NCI-H146 (cell line): ENCODE data around the gene CC2D1A.
"Not testable (repeated sequence)": the region's sequence is repeated elsewhere in the genome, so short reads cannot be mapped to it uniquely, and the experiment has no call there.

Source experiments
- DNase-seq: peaks from one replicate; lab custom pipeline; 2025; lab: John Stamatoyannopoulos, UW

The CC2D1A gene

GRCh38 chr19:13962699-13963602 lies 57.0 kb downstream of the CC2D1A start:
- no peak for DNase-seq

DNA sequence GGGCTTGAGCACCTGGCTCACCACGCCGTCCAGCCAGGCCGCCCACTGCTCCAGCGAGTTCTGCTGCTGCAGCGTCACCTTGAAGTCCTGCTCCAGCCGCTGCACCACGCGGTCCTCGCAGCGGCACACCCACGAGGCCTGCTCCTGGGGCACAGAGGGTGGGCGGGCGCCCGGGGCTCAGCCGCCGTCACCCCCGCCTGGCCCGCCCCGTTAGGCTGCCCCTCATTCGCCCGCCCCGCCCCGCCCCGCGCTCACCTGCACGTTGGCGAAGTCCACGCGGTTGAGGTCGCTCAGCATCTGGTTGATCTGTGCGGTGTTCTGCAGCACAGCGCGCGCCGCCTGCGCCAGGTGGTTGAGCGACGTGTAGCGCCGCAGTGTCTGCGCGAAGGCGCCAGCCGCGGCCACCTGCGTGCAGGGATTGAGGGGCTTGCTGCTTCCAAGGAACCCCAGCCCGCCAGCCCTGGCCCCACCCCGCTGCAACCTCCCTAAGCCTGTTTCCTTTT lies 57.7 kb downstream of the CC2D1A start:
- DNase-seq = no peak

DNA sequence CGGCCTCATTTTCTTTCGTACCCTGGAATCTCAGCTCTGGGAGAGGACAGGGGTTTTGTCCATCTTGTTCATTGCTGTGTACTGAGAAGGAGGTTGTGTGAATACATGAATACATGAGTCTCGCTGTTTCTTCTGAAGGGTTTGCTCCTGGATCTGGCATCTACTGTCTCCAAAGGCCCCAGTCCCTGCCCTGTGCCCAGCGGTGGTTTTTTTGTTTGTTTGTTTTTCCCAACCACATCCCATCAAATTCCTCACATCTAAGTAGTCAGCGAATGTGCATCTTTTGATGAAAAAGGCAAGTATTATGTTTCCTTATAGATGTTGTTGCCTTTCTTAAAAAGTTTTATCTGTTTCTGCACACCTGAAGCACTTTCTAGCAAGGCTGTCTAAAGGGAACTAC lies 58.8 kb downstream of the CC2D1A start:
- no peak for DNase-seq

GRCh38 chr19:13965377-13965896 lies 59.4 kb downstream of the CC2D1A start:
- no peak for DNase-seq

- DNase-seq = no peak
Measured at GRCh38 chr19:13965926-13966683, 60.1 kb downstream of the CC2D1A start.

DNA sequence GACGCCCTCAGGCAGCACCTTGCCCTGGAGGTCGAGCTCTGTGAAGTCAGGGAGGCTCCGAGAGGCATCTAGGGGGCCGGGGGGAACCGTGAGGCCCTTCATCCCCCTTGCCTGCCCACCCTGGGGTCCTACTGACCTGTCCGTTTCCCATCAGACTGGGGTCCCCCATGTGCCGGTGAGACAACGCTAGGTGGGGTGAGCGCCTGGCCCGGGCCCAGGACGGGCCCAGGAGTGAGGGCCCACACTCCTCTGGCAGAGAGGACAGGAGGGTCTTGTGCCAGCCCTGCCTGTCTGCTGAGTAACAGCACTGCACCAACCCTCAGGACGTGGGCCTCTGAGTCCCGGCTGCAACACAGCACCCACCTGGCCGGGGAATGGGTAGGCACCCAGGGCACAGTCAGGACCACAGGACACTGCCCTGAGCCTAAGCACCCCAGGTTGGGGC lies 60.7 kb downstream of the CC2D1A start:
- no peak for DNase-seq

DNA sequence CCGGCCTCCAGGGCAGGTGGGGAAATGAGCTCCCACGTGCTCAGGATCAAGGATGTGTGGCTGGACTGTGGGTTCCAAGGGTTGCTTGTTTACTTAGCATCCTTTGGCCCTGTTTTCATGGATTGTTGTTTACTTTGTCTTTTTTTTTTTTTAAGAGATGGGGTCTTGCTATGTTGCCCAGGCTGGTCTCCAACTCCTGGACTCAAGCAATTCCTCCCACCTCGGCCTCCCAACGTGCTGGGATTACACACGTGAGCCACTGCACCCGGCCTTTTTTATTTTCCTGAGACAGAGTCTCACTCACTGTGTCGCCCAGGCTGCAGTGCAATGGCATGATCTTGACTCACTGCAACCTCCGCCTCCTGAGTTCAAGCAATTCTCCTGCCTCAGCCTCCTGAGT lies 61.2 kb downstream of the CC2D1A start:
- DNase-seq = not testable (repeated sequence)

DNA sequence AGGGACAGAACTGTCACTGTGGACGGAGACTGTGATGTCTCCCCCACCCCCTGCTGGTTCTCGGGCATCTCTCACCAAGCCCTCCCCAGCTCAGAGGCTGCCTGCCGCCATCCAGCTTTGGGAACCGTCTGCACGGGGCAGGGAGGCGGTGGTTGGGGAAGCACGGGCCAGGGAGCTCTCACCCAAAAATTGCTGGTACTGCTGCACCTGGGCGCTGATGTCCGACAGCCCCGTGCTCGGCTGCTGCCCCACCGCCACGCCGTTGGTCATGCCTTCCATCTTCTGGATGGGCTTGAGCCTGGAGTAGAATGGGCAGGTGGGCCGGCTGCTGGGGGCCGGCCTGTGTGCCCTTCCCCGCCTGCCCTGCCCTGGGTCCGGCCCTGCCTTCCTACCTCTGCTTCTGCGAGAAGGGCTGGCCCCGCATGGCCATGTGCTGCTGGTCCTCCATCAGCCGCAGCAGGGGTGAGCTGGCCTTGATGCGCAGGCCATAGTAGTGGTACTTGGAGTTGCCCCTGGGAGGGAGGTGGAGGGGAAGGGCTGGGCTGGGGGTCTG lies 62.5 kb downstream of the CC2D1A start:
- no peak for DNase-seq

DNA sequence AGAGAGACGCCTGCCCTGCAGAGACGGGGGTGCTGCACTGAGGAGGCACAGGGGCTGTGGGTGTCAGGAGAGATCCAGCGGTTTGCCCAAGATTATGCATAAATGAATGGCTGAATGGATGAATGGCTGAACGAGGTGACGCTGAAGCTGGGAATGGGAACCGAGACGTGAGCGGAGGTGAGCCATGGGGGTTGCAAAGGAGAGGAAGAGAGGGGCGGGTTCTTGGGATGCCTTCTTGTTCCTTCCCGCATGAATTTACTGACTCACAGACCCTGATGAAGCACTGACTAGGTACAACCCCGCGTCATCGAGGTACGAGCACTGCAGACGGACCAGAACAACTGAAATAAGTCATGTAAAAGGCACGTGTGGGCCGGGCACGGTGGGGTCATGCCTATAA lies 63.0 kb downstream of the CC2D1A start:
- DNase-seq = no peak

- no peak for DNase-seq
Measured at GRCh38 chr19:13969897-13970296, 63.9 kb downstream of the CC2D1A start.

DNA sequence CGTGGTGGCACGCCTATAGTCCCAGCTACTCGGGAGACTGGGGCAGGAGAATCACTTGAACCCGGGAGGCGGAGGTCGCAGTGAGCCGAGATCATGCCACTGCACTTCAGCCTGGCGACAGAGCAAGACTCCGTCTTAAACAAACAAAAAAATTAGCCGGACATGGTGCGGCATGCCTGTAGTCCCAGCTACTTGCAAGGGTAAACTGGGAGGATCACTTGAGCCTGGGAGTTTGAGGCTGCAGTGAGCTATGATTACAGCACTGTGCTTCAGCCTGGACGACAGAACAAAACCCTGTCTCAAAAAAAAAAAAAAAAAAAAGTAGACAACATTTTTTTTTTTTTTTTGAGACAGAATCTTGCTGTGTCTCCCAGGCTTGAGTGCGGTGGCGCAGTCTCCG lies 65.9 kb downstream of the CC2D1A start:
- DNase-seq = not testable (repeated sequence)

GRCh38 chr19:13972368-13973155 lies 66.6 kb downstream of the CC2D1A start:
- DNase-seq = no peak

- DNase-seq = not testable (repeated sequence)
Measured at GRCh38 chr19:13973479-13973878, 67.5 kb downstream of the CC2D1A start.

DNA sequence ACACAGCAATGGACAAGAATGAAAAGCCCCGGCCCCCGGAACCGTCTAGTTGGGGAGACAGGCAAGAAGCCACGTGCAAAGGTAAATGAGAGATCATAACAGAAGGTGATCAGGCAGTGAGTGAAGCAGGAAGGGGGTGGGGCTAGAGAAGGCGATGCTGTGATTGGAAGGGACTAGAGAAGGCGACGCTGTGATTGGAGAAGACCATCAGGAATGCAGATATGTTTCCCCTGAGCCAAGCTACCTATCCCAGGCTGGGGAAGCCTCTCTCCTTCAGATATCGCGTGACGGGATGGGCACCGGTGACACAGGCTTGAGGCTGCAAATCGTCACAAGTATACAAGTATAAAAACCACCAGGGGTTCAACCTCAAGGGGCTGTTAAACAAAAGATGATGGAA lies 68.1 kb downstream of the CC2D1A start:
- peak; percentile 38 for DNase-seq

DNA sequence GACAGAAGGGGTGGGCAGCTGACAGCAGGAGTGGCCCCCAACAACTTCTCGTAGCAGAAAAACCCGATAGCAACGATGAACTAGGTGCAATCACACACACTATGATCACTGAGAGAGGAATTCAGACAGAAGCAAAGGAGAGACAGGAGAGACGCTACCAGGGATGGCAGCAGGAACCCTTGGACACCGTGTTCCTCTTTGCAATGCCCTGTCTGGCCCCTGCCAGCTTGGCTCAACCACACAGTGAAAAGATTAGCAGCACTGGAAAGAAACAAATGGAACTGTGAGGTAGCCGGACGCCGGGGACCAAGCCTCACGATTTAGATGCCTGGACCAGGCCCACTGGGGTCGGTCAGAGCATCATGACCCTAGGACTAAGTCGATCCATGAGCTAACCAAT lies 69.9 kb downstream of the CC2D1A start:
- no peak for DNase-seq

GRCh38 chr19:13976446-13976845 lies 70.4 kb downstream of the CC2D1A start:
- no peak for DNase-seq

- DNase-seq = no peak
Measured at GRCh38 chr19:13977803-13978202, 71.8 kb downstream of the CC2D1A start.

DNA sequence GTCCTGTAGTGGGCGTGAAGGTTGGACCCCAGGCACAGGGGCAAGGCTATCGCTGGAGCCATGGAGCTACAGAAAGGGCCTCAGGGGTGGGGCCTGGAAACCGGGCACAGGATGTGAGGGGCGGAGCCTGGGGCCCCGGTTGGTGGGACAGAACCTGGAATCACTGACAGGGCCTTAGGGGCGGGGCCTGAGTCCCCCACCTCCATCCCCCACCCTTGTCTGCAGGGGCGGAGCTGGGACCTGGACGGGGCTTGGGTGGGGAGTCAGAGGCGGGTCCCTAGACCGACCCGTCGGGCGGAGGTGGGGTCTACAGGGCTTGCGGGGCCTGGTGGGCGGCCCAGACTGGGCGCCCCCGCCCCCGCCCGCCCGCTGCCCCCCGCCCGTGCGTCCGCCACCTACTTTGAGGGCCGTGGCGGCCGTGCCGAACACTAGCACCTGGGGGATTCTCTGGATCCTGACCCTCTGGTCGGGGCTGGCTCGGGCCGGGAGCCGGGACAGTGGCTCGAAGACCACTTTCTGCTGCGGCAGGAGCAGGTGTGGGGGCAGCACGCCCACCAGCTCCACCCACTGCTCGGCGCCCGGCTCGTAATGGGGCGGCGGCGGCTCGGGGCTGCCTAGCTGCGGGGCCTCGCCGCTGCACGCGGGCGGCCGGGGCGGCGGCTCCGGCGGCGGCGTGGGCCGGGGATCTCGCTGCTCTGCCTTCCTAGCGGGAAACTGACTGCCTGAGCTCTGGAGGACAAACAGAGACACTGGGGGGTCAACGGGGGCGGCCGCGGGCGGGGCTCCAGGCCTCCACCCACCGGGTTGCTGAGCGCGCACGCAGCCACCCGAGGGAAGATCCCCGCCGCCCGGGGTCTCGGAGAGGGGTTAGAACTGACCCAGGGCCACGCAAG lies 72.6 kb downstream of the CC2D1A start:
- DNase-seq = peak; percentile 95

DNA sequence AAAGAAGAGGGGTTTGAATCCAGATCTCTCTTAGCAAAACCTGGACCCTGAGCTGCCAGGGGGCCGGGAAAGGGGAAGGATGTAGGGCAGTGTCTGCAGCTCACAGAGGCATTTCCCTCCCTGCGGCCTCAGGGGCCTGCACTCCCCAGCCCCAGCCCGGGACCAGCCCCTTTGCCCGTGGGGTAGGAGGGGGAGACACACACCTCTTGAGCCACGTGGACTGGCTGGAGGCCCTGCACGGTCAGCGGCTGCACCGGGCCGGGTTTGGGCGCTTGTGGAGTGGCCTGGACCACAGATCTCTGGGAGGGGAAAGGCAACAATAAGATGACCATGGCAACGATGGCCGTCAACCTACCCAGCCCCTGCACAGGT lies 73.2 kb downstream of the CC2D1A start:
- DNase-seq = peak; percentile 72

DNA sequence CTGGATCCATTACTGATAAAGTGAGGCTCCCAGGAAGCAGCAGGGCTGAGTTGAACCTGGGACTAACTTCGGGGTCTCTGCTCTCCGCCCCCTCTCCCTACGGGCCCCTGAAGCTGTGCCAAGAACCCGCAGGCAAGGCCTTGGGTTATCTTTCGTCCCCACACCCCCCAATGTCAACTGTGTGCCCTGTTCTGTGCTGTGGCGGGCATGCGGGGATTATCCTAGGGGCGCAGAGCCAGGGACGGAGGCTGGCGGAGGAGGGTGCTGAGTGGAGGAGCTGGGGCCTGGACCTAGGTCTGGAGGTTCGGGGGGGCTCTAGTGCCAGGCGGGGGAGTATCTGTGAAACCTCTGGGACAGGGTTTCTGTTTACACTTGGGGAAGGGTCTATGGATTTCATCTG lies 73.7 kb downstream of the CC2D1A start:
- no peak for DNase-seq

DNA sequence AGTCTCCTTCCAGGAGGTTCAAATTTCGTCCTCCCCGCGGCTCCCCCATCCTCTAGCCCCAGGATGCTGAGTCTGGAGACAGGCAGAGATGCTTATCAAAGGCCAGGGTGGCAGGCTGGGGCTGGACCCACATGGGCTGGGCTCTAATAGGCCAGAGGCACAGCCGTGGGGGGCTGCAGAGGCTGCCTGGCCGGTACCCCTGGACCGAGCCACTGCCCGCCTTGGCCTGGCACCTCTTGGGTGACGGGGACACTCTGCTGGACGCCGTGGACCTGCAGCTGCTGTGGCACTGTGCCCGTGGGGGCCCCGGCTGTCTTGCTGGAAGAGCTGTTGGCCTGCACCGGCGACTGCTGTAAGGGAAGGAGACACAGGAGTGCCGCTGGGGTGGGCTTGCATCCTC lies 74.3 kb downstream of the CC2D1A start:
- no peak for DNase-seq
